Stimulated activated CD8-positive, alpha-beta memory T cell treated with anti-CD3 and anti-CD28 coated beads, Interleukin-2, amount 100 ng/mL, for 1 hour (primary cell): ENCODE data around the gene CAPN1.

Experiments used
- DNase-seq, 2 donors: peaks; one replicate each; pipeline ENCODE4 v3.0.0-alpha.2; 2020; ENCODE audit warnings: low read depth in 2 of 2

CAPN1 gene

DNA sequence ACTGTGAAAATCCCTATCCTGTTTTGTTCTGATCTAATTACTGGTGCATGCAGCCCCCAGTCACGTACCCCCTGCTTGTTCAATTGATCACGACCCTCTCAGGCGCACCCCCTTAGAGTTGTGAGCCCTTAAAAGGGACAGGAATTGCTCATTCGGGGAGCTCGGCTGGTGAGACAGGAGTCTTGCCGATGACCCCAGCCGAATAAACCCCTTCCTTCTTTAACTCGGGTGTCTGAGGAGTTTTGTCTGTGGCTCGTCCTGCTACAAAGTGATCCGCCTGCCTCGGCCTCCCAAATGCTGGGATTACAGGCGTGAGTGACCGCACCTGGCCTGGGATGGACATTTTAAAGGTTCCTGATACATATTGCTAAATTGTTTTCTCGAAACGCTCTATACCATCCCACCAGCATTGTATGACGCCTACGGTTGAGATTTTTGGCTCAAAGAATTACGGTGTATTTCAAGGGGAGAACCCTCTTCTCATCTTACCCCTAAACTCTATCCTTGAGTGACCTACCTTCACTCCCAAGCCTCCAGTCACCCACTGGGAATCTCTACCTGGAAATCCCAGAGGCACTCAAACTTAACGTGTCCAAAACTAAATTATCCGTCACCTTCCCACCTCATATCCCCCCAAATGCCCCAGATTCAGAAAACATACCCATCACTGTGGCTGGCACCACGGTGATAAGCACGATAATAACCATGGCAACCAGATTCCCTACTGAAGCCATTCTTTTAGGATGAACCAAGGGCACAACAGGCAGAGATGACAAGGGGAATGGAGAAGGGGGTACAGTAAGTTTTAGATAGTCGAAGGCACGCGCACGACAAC is 79.2 kb downstream of the CAPN1 start:
- no peak for DNase-seq
